Neuronal stem cell (in vitro differentiated cells): ENCODE measurements around the gene CALML3.

Experiments used
- DNase-seq: peaks from one replicate; pipeline ENCODE4 v3.0.0-alpha.2; 2013; ENCODE audit warnings: low spot score
- H2AFZ ChIP-seq: one replicate; pipeline ENCODE4 v1.6.1; 2013; ENCODE audit warnings: mild to moderate bottlenecking, low read length, inconsistent platforms
- H2AK5ac ChIP-seq: 2 replicates; pipeline ENCODE4 v1.6.1; 2013; ENCODE audit warnings: low read depth, mild to moderate bottlenecking, inconsistent platforms, low read length, moderate library complexity, mixed read lengths
- H2BK120ac ChIP-seq: 2 replicates; pipeline ENCODE4 v1.6.1; 2013; ENCODE audit warnings: low read depth, mild to moderate bottlenecking, inconsistent platforms, low read length, moderate library complexity, mixed read lengths
- H2BK12ac ChIP-seq: one replicate; pipeline ENCODE4 v1.6.1; 2013; ENCODE audit warnings: low read length, inconsistent platforms
- H2BK15ac ChIP-seq: 2 replicates; pipeline ENCODE4 v1.6.1; 2013; ENCODE audit warnings: mild to moderate bottlenecking, low read length, inconsistent platforms, mixed read lengths
- H2BK5ac ChIP-seq: one replicate; pipeline ENCODE4 v1.6.1; 2013; ENCODE audit warnings: inconsistent platforms, mild to moderate bottlenecking, low read length, moderate library complexity
- H3K14ac ChIP-seq: one replicate; pipeline ENCODE4 v1.6.1; 2013; ENCODE audit warnings: low read length, inconsistent platforms
- H3K18ac ChIP-seq: 2 replicates; pipeline ENCODE4 v1.6.1; 2013; ENCODE audit warnings: low read length, inconsistent platforms
- H3K23ac ChIP-seq: 2 replicates; pipeline ENCODE4 v1.6.1; 2013; ENCODE audit warnings: low read depth, mild to moderate bottlenecking, mixed read lengths, low read length, inconsistent platforms; ENCODE audit not compliant: poor library complexity
- H3K27ac ChIP-seq: replicated peaks from 3 replicates; pipeline ENCODE4 v1.5.1; 2013; ENCODE audit warnings: low read length, inconsistent platforms
- H3K27me3 ChIP-seq, 3 experiments: 2 replicates each; pipeline ENCODE4 v1.6.1; 2013; ENCODE audit warnings: low read length in 3 of 3, mild to moderate bottlenecking in 2 of 3, inconsistent platforms in 1 of 3, low read depth in 1 of 3, mixed read lengths in 1 of 3, moderate library complexity in 1 of 3; ENCODE audit not compliant: control insufficient read depth in 3 of 3, insufficient read depth in 3 of 3
- H3K36me3 ChIP-seq, 2 donors: replicated peaks in 1 of 2; 2 replicates each; pipeline ENCODE4 v1.6.1; 2013; ENCODE audit warnings: low read length in 2 of 2; ENCODE audit not compliant: control insufficient read depth in 2 of 2, insufficient read depth in 2 of 2
- H3K4ac ChIP-seq: 2 replicates; pipeline ENCODE4 v1.6.1; 2013; ENCODE audit warnings: inconsistent platforms, mild to moderate bottlenecking, low read length, moderate library complexity
- H3K4me1 ChIP-seq, 2 donors: 1 replicate in 1 of 2; 2 replicates in 1 of 2; pipeline ENCODE4 v1.6.1; 2013; ENCODE audit warnings: low read length in 2 of 2, low read depth in 1 of 2; ENCODE audit not compliant: control insufficient read depth in 2 of 2, insufficient read depth in 1 of 2
- H3K4me2 ChIP-seq: one replicate; pipeline ENCODE4 v1.6.1; 2013; ENCODE audit warnings: mild to moderate bottlenecking, low read length, inconsistent platforms; ENCODE audit not compliant: insufficient read depth, poor library complexity, severe bottlenecking
- H3K4me3 ChIP-seq, 2 donors: 2 replicates each; pipeline ENCODE4 v1.5.1; 2013; ENCODE audit warnings: low read length in 2 of 2, mild to moderate bottlenecking in 2 of 2, inconsistent platforms in 1 of 2, moderate library complexity in 1 of 2
- H3K79me1 ChIP-seq: one replicate; pipeline ENCODE4 v1.6.1; 2013; ENCODE audit warnings: low read depth, mild to moderate bottlenecking, inconsistent platforms, low read length, moderate library complexity
- H3K9ac ChIP-seq: one replicate; pipeline ENCODE4 v1.6.1; 2013; ENCODE audit warnings: mild to moderate bottlenecking, low read depth, low read length, inconsistent platforms; ENCODE audit not compliant: poor library complexity
- H3K9me3 ChIP-seq, 2 donors: replicated peaks in 1 of 2; 2 replicates each; pipeline versions ENCODE3 to v1.6.1; 2013; ENCODE audit warnings: low read length in 2 of 2, mild to moderate bottlenecking in 2 of 2, inconsistent platforms in 1 of 2, low read depth in 1 of 2, mixed read lengths in 1 of 2, moderate library complexity in 1 of 2; ENCODE audit not compliant: control insufficient read depth in 2 of 2, insufficient read depth in 1 of 2
- H4K8ac ChIP-seq: one replicate; pipeline ENCODE4 v1.6.1; 2013; ENCODE audit warnings: low read depth, mild to moderate bottlenecking, inconsistent platforms, low read length, moderate library complexity
- H4K91ac ChIP-seq: one replicate; pipeline ENCODE4 v1.6.1; 2013; ENCODE audit warnings: low read length, low read depth, mild to moderate bottlenecking, inconsistent platforms; ENCODE audit not compliant: poor library complexity
- WGBS, 2 donors: extraction: QIAGEN DNeasy Blood & Tissue Kit; methylation state at CpG; one replicate each; pipeline ENCODE4 v1.1.7; 2013; ENCODE audit warnings: missing lambda C conversion rate in 2 of 2, mixed read lengths in 1 of 2; ENCODE audit not compliant: insufficient read length in 2 of 2, insufficient replicate concordance in 1 of 2; ENCODE audit errors: extremely low coverage in 2 of 2; 5-methylcytosine and 5-hydroxymethylcytosine counted together

Gene CALML3

DNA sequence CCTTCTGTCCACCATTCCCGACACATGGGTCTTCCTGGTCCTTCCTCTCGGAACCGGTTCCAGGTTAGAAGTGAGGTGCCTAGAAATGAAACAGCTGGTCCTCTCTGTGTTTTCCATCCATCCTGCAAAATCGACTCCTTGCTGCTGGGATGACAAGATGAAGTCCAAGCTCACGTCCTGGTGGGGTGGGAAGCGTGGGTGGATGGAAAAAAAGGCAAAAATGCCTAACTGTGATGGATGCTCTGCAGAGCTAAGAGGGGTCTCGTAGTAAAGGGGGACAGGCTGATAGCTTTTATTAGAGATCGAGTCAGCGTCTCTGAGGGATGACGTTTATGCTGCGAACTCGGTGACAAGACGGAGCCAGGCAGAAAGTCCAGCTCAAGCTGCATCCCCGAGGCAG, 39.5 kb upstream of the CALML3 start:
- no peak overlapping the region for H4K91ac ChIP-seq
- no peak overlapping the region for H2BK15ac ChIP-seq
- no peak overlapping the region for H3K9ac ChIP-seq
- no peak overlapping the region for H3K27ac ChIP-seq
- H3K4me2 ChIP-seq, result no peak overlapping the region
- WGBS, 2 donors, result no CpG with 5 or more reads among the region's 14 CpGs
- H3K14ac ChIP-seq, result no peak overlapping the region
- no peak overlapping the region for H2BK12ac ChIP-seq
- no peak overlapping the region for H2BK5ac ChIP-seq
- no peak overlapping the region for H2AFZ ChIP-seq
- H3K23ac ChIP-seq, result no peak overlapping the region
- no peak for DNase-seq
- no peak overlapping the region for H3K4ac ChIP-seq
- no peak overlapping the region for H3K4me3 ChIP-seq
- peaks cover 0 to 39% (median 0%) of the 10 kb centered on the region in 3 experiments for H3K27me3 ChIP-seq
- peaks cover 0 to 8% of the 10 kb centered on the region in 2 donors for H3K4me1 ChIP-seq
- no peak overlapping the region for H2BK120ac ChIP-seq
- no peak overlapping the region for H3K18ac ChIP-seq
- peaks cover 0 to 2% of the 10 kb centered on the region in 2 donors for H3K9me3 ChIP-seq
- H4K8ac ChIP-seq, result no peak overlapping the region
- no peaks in the 10 kb centered on the region for H3K79me1 ChIP-seq
- no peaks in the 10 kb centered on the region for H3K36me3 ChIP-seq
- H2AK5ac ChIP-seq, result no peak overlapping the region

DNA sequence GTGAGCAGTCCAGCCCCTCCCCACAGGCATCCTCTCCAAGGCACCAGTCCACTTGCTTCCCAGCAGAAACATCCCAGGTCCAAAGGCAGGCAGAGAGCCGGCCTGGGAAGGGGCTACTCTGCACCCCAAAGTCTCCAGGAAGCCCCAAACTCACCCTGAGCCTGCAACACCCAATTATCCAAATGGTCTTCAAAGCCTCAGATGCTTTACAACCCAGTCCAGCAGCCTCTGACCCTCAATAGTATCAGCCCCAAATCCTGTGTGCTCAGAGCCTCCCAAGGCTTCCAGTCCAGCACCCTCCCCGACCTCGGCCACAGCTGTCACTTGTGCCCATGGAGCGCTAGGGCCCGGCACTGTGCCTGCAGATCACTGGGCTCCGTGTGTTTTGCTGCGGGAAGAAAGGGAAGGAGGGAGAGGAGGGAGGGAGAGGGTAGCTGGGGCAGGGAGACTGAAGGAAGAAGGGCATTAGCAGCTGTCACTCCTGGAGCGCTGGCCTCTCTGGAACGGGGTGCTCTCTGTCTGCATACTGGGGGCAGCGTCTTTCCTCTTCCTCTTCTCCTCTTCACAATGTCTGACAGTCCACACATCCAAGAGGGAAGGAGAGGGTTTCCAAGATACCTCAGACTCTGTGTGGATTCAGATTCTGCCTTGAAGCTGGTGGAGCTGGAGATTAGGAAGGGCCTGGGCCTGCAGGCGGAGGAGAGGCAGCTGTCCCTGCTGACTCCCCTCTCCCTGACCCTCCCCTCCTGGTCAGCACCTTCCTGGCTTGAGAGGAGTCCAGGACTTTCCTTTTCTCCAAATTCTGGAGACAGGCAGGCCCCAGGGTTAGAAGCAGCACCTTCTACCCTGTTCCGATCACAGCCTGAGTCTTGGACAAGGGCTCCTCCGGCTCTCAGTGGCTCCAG, 38.6 kb upstream of the CALML3 start:
- H2BK12ac ChIP-seq, result peak overlapping the region; percentile 12
- peak overlapping the region; percentile 29 for H2AFZ ChIP-seq
- no peaks in the 10 kb centered on the region for H3K79me1 ChIP-seq
- H3K9me3 ChIP-seq, result peaks cover 0 to 2% of the 10 kb centered on the region in 2 donors
- peaks cover 0 to 8% of the 10 kb centered on the region in 2 donors for H3K4me1 ChIP-seq
- H3K14ac ChIP-seq, result peak overlapping the region; percentile 66
- no peaks in the 10 kb centered on the region for H3K36me3 ChIP-seq
- H4K91ac ChIP-seq, result no peak overlapping the region
- no peak overlapping the region for H3K4ac ChIP-seq
- H3K4me3 ChIP-seq, result no peak overlapping the region
- peak overlapping the region; percentile 77 for H2BK15ac ChIP-seq
- WGBS, 2 donors, result no CpG with 5 or more reads among the region's 13 CpGs
- H3K9ac ChIP-seq, result no peak overlapping the region
- no peak overlapping the region for H2BK120ac ChIP-seq
- no peak overlapping the region for H3K4me2 ChIP-seq
- peak overlapping the region; percentile 78 for H2AK5ac ChIP-seq
- no peak overlapping the region for H3K27ac ChIP-seq
- no peak for DNase-seq
- no peak overlapping the region for H2BK5ac ChIP-seq
- H3K23ac ChIP-seq, result peak overlapping the region; percentile 90
- peak overlapping the region; percentile 82 for H3K18ac ChIP-seq
- H4K8ac ChIP-seq, result peak overlapping the region; percentile 48
- H3K27me3 ChIP-seq, result peaks cover 0 to 46% (median 0%) of the 10 kb centered on the region in 3 experiments

DNA sequence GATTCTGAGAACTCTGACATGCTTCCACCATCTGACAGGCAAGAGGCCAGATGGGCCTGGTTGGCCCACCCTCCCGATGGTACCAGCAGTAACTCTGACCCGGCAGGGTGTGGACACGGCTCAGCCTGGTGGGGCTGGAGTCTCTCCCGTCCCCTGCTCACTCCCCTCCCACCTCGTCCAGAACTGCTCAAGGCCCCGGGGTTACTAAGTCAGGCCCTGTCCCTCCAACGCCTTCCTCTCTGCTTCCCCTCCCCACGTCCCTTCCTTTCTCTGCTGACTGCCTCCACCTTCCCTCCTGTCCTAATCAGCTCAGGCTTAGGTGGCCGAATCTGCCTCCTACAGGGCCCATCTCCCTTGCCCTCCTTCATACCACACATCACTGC, 37.9 kb upstream of the CALML3 start:
- Histone ChIP-seq H3K27ac (no peak overlapping the region), H4K91ac (peak overlapping the region; percentile 57)

More for the DNA sequence above, 37.9 kb upstream of the CALML3 start:
- peak overlapping the region; percentile 82 for H3K18ac ChIP-seq
- peak overlapping the region; percentile 52 for H2BK15ac ChIP-seq
- H3K4me3 ChIP-seq, result no peak overlapping the region
- peaks cover 0 to 46% (median 0%) of the 10 kb centered on the region in 3 experiments for H3K27me3 ChIP-seq
- peaks cover 0 to 8% of the 10 kb centered on the region in 2 donors for H3K4me1 ChIP-seq
- peak overlapping the region; percentile 66 for H3K14ac ChIP-seq
- peaks cover 0 to 4% of the 10 kb centered on the region in 2 donors for H3K9me3 ChIP-seq
- peak overlapping the region; percentile 29 for H2AFZ ChIP-seq
- no peak overlapping the region for H3K4me2 ChIP-seq
- no peak overlapping the region for H2BK120ac ChIP-seq
- H4K8ac ChIP-seq, result no peak overlapping the region
- WGBS, 2 donors, result no CpG with 5 or more reads among the region's 9 CpGs
- no peaks in the 10 kb centered on the region for H3K79me1 ChIP-seq
- no peaks in the 10 kb centered on the region for H3K36me3 ChIP-seq
- H2BK5ac ChIP-seq, result peak overlapping the region; percentile 66
- H2BK12ac ChIP-seq, result peak overlapping the region; percentile 12
- no peak for DNase-seq
- no peak overlapping the region for H3K9ac ChIP-seq
- no peak overlapping the region for H3K4ac ChIP-seq
- H3K23ac ChIP-seq, result peak overlapping the region; percentile 90
- peak overlapping the region; percentile 78 for H2AK5ac ChIP-seq
